GM21381 (cell line): Measurements from ENCODE around the gene CHRNA9.
"Not testable (repeated sequence)": the region's sequence is repeated elsewhere in the genome, so short reads cannot be mapped to it uniquely, and the experiment has no call there.

ENCODE experiments used
- ATAC-seq: cut with Tn5 transposase; IDR thresholded peaks from one replicate; pipeline ENCODE4 v1.9.1; 2021; ENCODE audit warnings: mild to moderate bottlenecking, moderate library complexity; ENCODE audit not compliant: unreplicated experiment

Gene CHRNA9

DNA sequence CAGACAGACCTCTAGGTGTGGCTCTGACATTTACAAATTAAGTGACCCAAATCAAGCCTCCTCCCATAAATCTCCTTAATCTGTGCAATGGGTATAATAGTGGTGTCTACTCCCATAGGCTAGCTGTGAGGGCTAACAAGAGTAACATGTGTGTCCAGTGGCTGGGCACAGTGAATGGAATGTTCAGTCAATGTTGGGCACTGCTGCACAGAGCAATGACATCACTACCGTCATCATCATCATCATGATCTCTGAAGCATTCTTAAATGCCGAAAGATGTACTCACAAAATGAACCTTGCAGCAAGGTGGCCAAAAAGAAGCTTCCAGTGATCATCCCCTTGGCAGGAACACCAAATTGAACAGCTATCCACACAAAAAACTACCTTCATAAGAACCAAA lies 43.5 kb downstream of the CHRNA9 start:
- no peak for ATAC-seq

DNA sequence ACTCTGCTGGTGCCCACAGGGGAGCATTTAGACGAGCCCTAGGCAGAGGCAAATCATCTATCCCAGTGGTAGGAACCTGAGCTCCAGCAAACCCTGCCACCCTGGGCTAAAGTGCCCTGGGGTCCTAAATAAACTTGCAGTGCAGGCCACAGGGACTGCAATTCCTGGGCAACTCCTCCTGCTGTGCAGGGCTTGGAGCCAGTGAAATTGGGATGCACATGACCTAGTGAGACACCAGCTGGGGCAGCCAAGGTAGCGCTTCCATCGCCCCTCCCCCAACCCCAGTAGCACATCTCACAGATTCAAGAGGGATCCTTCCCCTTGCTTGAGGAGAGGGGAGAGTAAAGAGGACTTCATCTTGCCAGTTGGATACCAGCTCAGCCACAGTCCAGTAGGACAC lies 44.1 kb downstream of the CHRNA9 start:
- ATAC-seq: no peak

DNA sequence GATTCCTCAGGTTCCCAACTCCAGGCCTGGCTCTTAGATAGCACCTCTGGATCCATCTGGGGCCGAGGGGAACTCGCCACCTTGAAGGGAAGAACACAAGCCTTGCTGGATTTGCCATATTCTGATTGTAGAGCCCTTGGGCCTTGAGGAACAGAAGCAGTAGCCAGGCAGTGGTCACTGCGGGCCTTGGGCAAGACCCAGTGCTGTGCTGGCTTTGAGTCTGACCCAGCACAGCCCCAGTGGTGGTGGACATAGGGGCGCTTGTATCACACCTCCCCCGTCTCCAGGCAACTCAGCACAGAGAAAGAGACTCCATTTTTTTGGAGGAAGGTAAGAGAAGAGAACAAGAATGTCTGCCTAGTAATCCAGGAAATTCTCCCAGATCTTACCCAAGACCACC lies 45.5 kb downstream of the CHRNA9 start:
- no peak for ATAC-seq

GRCh38 chr4:40388239-40388638 lies 53.1 kb downstream of the CHRNA9 start:
- no peak for ATAC-seq

DNA sequence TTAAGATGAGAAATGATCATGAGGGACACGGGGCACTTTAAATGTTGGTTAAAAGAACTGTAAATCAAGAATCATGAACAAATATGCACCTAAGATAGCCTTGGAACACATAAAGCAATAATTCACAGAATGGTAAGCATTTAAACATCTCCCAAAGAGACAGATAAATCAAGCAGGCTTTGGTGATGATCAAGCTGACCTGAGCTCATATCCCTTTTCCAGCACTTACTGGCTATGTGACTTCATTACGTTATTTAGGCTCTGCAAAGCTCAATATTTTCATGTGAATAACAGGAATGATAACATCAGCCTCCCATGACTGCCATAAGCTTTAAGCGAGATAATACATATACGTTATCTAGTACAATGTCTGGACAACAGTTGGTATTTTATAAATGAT lies 54.9 kb downstream of the CHRNA9 start:
- ATAC-seq: no peak

DNA sequence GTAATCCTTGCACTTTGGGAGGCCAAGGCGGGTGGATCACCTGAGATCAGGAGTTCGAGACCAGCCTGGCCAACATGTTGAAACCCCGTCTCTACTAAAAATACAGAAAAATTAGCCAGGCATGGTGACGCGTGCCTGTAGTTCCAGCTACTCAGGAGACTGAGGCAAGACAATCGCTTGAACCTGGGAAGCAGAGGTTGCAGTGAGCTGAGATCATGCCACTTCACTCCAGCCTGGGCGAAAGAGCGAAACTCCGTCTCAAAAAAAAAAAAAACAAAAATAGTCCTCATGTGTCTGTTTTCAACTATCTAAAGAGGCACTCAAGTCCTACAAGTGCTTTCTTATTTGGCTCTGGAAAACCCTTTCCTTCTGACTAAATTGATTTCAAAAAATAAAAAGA lies 57.1 kb downstream of the CHRNA9 start:
- not testable (repeated sequence) for ATAC-seq

DNA sequence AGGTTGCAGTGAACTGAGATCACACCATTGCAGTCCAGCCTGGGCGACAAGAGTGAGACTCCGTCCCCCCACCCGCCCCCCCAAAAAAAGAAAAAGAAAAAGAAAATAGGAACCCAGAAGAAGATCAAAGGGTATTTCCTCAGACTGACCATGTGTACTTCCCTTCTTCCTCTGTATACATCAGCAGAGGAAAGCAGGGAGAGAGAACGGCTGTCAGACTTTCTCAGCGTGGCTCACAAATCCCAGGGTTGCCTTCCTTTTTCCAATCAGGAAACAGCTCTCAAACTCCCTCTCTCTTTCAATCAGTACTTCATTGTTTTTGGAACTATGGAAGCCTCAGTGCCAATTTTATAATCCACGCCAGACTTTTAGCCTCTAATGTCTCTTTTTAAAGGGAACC lies 59.1 kb downstream of the CHRNA9 start:
- no peak for ATAC-seq

DNA sequence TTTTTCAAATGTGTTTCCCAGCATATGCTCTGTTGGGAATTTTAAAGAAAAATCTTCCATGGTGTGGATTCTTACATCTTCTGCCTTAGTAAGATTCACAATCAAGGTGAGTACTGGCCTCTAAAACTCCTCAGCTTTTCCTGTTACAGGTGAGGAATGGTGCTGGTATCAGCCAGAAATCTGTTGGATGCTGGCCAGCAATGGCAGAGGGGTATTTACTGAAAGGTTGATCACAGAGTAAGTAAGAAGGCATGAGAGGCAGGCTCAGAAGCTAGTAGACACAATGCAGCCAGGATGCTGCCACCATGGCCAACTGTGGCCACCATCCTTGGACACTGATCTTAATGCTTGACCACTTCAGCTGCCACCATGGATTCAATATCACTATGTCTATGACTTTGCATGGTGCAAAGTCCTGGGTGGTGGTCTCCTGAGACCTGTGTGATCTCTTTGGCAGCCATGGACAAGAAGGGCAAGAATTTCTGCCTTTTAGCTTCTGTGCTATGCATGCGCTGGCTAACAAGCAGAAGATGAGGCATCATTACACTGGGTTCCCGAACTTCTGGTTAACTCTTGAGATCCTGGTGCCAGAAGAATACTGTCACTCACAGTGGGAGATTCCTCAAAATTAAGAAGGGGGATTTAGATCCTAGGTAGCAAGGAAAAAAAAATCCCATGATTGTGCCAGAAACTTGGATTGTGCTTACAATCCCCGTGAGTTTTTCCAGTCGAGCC lies 60.2 kb downstream of the CHRNA9 start:
- no peak for ATAC-seq

GRCh38 chr4:40395908-40396793 lies 61.0 kb downstream of the CHRNA9 start:
- no peak for ATAC-seq

DNA sequence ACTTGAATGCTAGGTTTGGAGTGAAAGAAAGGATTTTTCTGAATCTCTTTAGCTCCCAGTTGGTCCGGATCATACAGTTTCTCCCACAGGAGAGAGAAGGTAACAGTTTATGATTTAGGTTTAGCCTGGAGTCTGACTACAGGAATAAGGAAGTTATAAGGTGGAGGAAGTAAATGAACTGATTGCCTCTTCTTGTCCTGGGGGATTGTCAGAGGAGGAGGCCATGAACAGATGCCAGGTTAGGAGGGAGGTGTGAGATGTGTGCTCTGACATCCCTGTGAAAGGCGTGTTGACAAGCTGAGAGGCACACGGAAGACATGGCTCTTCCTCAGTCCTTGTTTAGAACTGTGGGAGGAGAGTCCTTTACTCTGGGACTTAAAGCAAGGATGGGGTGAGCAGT lies 64.4 kb downstream of the CHRNA9 start:
- no peak for ATAC-seq

DNA sequence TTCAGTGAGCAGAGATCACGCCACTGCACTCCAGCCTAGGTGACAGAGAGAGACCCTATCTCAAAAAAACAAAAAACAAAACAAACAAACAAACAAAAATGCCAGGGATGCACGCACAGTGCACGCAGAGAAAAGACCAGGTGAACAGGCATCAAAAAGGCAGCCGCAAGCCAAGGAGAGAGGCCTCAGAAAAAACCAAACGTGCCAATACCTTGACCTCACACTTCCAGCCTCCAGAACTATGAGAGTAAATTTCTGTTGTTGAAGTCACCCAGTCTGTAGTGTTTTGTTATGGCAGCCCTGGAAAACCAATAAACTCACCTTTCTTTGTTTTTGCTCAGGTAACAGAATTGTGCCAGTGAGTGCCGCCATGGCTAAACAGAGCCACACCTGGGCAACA lies 66.0 kb downstream of the CHRNA9 start:
- ATAC-seq: no peak

- no peak for ATAC-seq
Observed at GRCh38 chr4:40401631-40402030, 66.5 kb downstream of the CHRNA9 start.

DNA sequence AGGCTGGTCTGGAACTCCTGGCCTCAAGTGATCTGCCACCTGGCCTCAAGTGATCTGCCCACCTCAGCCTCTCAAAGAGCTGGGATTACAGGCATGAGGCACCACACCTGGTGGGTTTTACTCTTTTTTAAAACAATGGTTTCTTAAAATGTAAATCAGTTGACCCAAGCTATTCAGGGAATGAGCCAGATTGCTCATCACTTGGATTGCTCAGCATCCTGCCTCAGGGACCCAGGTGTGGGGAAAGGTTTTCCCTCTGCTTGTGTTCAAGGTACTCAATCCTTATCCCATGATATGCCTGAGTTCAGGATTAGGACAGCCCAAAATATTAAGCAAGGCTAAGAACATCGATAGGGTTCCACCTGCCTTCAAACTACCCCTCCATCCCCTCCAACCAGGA lies 67.4 kb downstream of the CHRNA9 start:
- ATAC-seq: no peak

GRCh38 chr4:40403081-40403480 lies 67.9 kb downstream of the CHRNA9 start:
- no peak for ATAC-seq
